ENCODE data around the gene RAB21.
"Not testable (repeated sequence)": the region's sequence is repeated elsewhere in the genome, so short reads cannot be mapped to it uniquely, and the experiment has no call there.

Gene RAB21

DNA sequence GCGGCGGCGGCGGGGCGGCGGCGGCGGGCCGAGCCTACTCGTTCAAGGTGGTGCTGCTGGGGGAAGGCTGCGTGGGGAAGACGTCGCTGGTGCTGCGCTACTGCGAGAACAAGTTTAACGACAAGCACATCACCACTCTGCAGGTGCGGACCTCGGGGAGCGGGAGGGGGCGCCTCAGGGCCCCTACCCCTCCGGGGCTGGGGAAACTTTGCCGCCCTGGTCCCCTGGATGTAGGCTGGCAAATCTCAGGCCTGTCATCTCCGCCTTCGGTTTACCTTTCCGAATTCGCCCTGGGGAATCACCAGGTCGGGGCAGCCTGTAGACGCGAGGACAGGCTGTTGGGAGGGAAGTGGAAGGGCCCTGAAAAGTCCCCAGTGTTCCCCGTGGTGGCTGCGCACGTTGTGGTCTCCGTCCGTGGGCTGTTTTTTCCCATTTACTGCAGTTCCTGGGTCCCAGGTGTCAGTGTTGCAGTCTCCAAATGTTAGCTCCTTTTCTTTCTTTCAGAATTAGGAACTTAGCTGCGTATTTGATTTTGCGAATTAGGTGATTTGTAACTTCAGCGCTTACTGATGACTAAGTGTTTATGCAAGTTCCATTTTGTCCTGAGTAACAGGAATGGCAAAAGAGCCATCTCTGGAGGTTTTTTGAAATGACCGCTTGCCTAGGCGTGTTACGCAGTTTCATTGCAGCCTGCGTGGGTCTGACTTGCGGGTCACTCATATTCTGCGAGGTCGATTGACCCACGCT is 656 bp downstream of the RAB21 start:
- Histone ChIP-seq H3K4me3 (ENCODE audit: low read depth, low read length) (peak overlapping the region; percentile 86), H3K4me1 (ENCODE audit: control insufficient read depth, insufficient read depth, low read length) (peaks cover 9% of the 10 kb centered on the region), H3K27ac (ENCODE audit: low read depth, low read length) (no peak overlapping the region; the same call in 1 of the 2 replicates), H3K36me3 (ENCODE audit: control insufficient read depth, insufficient read depth, low read length) (peaks cover 22% of the 10 kb centered on the region), H3K9me3 (ENCODE audit: control insufficient read depth, insufficient read depth, low read depth, low read length) (no peaks in the 10 kb centered on the region; the same call in 1 of the 2 replicates), H3K27me3 (ENCODE audit: control insufficient read depth, insufficient read depth, low read length) (no peaks in the 10 kb centered on the region), H3K9ac (ENCODE audit: low read length) (peak overlapping the region; percentile 89)

- no peak overlapping the region for H3K27ac ChIP-seq (ENCODE audit: low read depth, low read length)
- H3K4me3 ChIP-seq (ENCODE audit: low read depth, low read length), result peak overlapping the region; percentile 86
- peaks cover 22% of the 10 kb centered on the region for H3K36me3 ChIP-seq (ENCODE audit: control insufficient read depth, insufficient read depth, low read length)
Observed at GRCh38 chr12:71756054-71756690, 1.5 kb downstream of the RAB21 start.

DNA sequence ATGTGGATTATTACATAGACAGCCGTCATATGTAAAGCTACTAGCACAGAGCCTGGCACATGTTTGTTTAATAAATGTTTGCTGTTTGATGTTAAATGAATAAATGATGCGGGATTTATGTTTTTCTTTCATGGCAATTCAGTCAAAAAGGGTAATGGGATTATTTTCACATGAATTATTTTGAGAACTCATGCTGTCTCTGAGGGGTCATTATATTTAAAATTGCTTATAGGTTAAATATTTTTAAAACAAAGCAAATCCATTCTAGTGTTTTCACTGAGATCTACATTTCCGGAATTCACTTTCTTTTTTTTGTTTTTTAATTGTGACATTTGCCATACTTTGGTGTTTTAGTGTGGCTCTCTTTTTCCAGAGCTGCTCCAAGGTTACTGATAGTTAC is 5.3 kb downstream of the RAB21 start:
- Histone ChIP-seq H3K36me3 (ENCODE audit: control insufficient read depth, insufficient read depth, low read length) (peaks cover 22% of the 10 kb centered on the region), H3K27ac (ENCODE audit: low read depth, low read length) (no peak overlapping the region), H3K4me3 (ENCODE audit: low read depth, low read length) (no peak overlapping the region), H3K27me3 (ENCODE audit: control insufficient read depth, insufficient read depth, low read length) (no peaks in the 10 kb centered on the region), H3K9me3 (ENCODE audit: control insufficient read depth, insufficient read depth, low read depth, low read length) (no peaks in the 10 kb centered on the region; the same call in 1 of the 2 replicates), H3K4me1 (ENCODE audit: control insufficient read depth, insufficient read depth, low read length) (peaks cover 9% of the 10 kb centered on the region), H3K9ac (ENCODE audit: low read length) (no peak overlapping the region)

More at GRCh38 chr12:71756054-71756690, 1.5 kb downstream of the RAB21 start:
- Histone ChIP-seq H3K27me3 (ENCODE audit: control insufficient read depth, insufficient read depth, low read length) (no peaks in the 10 kb centered on the region), H3K4me1 (ENCODE audit: control insufficient read depth, insufficient read depth, low read length) (peaks cover 9% of the 10 kb centered on the region), H3K9me3 (ENCODE audit: control insufficient read depth, insufficient read depth, low read depth, low read length) (no peaks in the 10 kb centered on the region; the same call in 1 of the 2 replicates), H3K9ac (ENCODE audit: low read length) (peak overlapping the region; percentile 89)

- H3K27me3 ChIP-seq (ENCODE audit: control insufficient read depth, insufficient read depth, low read length), result no peaks in the 10 kb centered on the region
- peaks cover 22% of the 10 kb centered on the region for H3K36me3 ChIP-seq (ENCODE audit: control insufficient read depth, insufficient read depth, low read length)
- no peak overlapping the region for H3K27ac ChIP-seq (ENCODE audit: low read depth, low read length)
- H3K4me3 ChIP-seq (ENCODE audit: low read depth, low read length), result no peak overlapping the region
- H3K4me1 ChIP-seq (ENCODE audit: control insufficient read depth, insufficient read depth, low read length), result peaks cover 9% of the 10 kb centered on the region
- H3K9ac ChIP-seq (ENCODE audit: low read length), result no peak overlapping the region
- H3K9me3 ChIP-seq (ENCODE audit: control insufficient read depth, insufficient read depth, low read depth, low read length), result no peaks in the 10 kb centered on the region; the same call in 1 of the 2 replicates
Observed at GRCh38 chr12:71760471-71760870, 5.8 kb downstream of the RAB21 start.

DNA sequence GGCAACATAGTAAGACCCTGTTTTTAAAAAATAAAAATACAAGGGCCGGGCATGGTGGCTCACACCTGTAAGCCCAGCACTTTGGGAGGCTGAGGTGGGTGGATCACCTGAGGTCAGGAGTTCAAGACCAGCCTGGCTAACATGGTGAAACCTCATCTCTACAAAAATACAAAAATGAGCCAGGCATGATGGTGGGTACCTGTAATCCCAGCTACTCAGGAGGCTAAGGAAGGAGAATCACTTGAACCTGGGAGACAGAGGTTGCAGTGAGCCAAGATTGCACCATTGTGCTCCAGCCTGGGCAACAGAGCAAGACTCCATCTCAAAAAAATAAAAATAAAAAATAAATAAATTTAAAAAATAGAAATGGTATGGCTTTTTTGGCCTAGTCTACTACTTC is 6.7 kb downstream of the RAB21 start:
- H3K36me3 ChIP-seq (ENCODE audit: control insufficient read depth, insufficient read depth, low read length), result peaks cover 22% of the 10 kb centered on the region
- not testable (repeated sequence) for H3K4me3 ChIP-seq (ENCODE audit: low read depth, low read length); H3K27ac ChIP-seq (ENCODE audit: low read depth, low read length); H3K9ac ChIP-seq (ENCODE audit: low read length); H3K4me1 ChIP-seq (ENCODE audit: control insufficient read depth, insufficient read depth, low read length); H3K9me3 ChIP-seq (ENCODE audit: control insufficient read depth, insufficient read depth, low read depth, low read length); H3K27me3 ChIP-seq (ENCODE audit: control insufficient read depth, insufficient read depth, low read length)

- no peaks in the 10 kb centered on the region; the same call in 1 of the 2 replicates for H3K4me1 ChIP-seq (ENCODE audit: control insufficient read depth, insufficient read depth, low read length)
- H3K9ac ChIP-seq (ENCODE audit: low read length), result no peak overlapping the region
Observed at GRCh38 chr12:71763677-71764379, 9.2 kb downstream of the RAB21 start.

GRCh38 chr12:71764587-71765321 is 10.1 kb downstream of the RAB21 start:
- Histone ChIP-seq H3K27ac (ENCODE audit: low read depth, low read length) (no peak overlapping the region), H3K36me3 (ENCODE audit: control insufficient read depth, insufficient read depth, low read length) (no peaks in the 10 kb centered on the region), H3K4me1 (ENCODE audit: control insufficient read depth, insufficient read depth, low read length) (no peaks in the 10 kb centered on the region), H3K9me3 (ENCODE audit: control insufficient read depth, insufficient read depth, low read depth, low read length) (no peaks in the 10 kb centered on the region; the same call in 1 of the 2 replicates), H3K4me3 (ENCODE audit: low read depth, low read length) (no peak overlapping the region), H3K27me3 (ENCODE audit: control insufficient read depth, insufficient read depth, low read length) (no peaks in the 10 kb centered on the region), H3K9ac (ENCODE audit: low read length) (no peak overlapping the region)

More at GRCh38 chr12:71763677-71764379, 9.2 kb downstream of the RAB21 start:
- Histone ChIP-seq H3K9me3 (ENCODE audit: control insufficient read depth, insufficient read depth, low read depth, low read length) (no peaks in the 10 kb centered on the region; the same call in 1 of the 2 replicates), H3K27me3 (ENCODE audit: control insufficient read depth, insufficient read depth, low read length) (no peaks in the 10 kb centered on the region), H3K4me3 (ENCODE audit: low read depth, low read length) (no peak overlapping the region), H3K27ac (ENCODE audit: low read depth, low read length) (no peak overlapping the region), H3K36me3 (ENCODE audit: control insufficient read depth, insufficient read depth, low read length) (peaks cover 9% of the 10 kb centered on the region)

DNA sequence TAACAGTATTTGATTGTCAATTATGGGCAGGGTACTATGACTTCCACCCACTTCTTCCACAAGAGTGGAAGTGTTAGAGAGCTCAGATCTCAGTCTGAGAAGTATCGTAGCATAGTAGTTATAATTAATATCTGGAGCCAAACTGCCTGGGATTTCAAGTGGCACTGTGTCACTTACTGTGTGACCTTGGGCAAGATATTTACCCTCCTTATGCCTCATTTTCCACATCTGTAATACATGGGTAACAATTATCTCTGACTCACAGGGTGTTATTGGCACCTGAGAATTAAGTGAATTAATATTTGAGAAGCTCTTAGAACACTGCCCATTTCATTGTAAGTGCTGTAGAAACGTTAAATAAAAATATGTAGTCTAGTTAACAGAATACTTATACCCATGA is 11.5 kb downstream of the RAB21 start:
- H3K4me3 ChIP-seq (ENCODE audit: low read depth, low read length), result no peak overlapping the region
- H3K36me3 ChIP-seq (ENCODE audit: control insufficient read depth, insufficient read depth, low read length), result peaks cover 13% of the 10 kb centered on the region
- H3K27ac ChIP-seq (ENCODE audit: low read depth, low read length), result no peak overlapping the region
- H3K27me3 ChIP-seq (ENCODE audit: control insufficient read depth, insufficient read depth, low read length), result no peaks in the 10 kb centered on the region
- H3K9ac ChIP-seq (ENCODE audit: low read length), result no peak overlapping the region
- H3K4me1 ChIP-seq (ENCODE audit: control insufficient read depth, insufficient read depth, low read length), result no peaks in the 10 kb centered on the region
- no peaks in the 10 kb centered on the region for H3K9me3 ChIP-seq (ENCODE audit: control insufficient read depth, insufficient read depth, low read depth, low read length)

GRCh38 chr12:71767183-71767582 is 12.5 kb downstream of the RAB21 start:
- Histone ChIP-seq H3K36me3 (ENCODE audit: control insufficient read depth, insufficient read depth, low read length) (peaks cover 23% of the 10 kb centered on the region), H3K9ac (ENCODE audit: low read length) (no peak overlapping the region), H3K4me1 (ENCODE audit: control insufficient read depth, insufficient read depth, low read length) (no peaks in the 10 kb centered on the region), H3K27ac (ENCODE audit: low read depth, low read length) (no peak overlapping the region), H3K9me3 (ENCODE audit: control insufficient read depth, insufficient read depth, low read depth, low read length) (no peaks in the 10 kb centered on the region), H3K4me3 (ENCODE audit: low read depth, low read length) (no peak overlapping the region), H3K27me3 (ENCODE audit: control insufficient read depth, insufficient read depth, low read length) (no peaks in the 10 kb centered on the region)

GRCh38 chr12:71768900-71769299 is 14.2 kb downstream of the RAB21 start:
- Histone ChIP-seq H3K36me3 (ENCODE audit: control insufficient read depth, insufficient read depth, low read length) (peaks cover 32% of the 10 kb centered on the region), H3K9ac (ENCODE audit: low read length) (no peak overlapping the region), H3K4me1 (ENCODE audit: control insufficient read depth, insufficient read depth, low read length) (no peaks in the 10 kb centered on the region), H3K4me3 (ENCODE audit: low read depth, low read length) (no peak overlapping the region), H3K27ac (ENCODE audit: low read depth, low read length) (no peak overlapping the region), H3K27me3 (ENCODE audit: control insufficient read depth, insufficient read depth, low read length) (no peaks in the 10 kb centered on the region), H3K9me3 (ENCODE audit: control insufficient read depth, insufficient read depth, low read depth, low read length) (no peaks in the 10 kb centered on the region)
